Measurements from ENCODE around the gene SENP6. TPM values are rescaled to one million over a fixed set of nuclear protein-coding genes. Genes with fewer than 3 reads are reported as not detected.

SENP6 gene
- polyA plus RNA-seq, 1 donor (not counting 4 experiments of a cell fraction or from before 2014, with no cell fraction given) = 41.1 TPM

DNA sequence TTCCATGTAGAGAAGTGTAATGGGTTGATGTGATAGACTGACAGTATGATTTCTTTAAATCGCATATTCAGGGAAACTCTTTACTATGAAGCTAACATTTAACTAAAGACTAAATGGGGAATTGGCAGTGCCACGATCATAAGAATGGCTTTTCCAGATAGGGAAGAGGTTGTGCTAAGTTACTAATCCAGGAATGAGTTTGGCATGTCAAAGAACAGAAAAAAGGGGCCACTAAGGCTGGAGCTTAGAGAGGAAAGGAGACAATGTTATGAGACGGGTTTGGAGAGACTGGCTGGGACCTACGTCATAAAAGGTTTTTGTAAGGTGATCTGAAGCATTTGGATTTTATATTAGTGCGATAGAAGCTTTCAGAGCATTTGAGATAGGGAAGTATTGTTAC lies 40.6 kb downstream of the SENP6 start:
- H3K4me3 ChIP-seq (ENCODE audit: control insufficient read depth in 2 of 3, extremely low read depth in 1 of 3, insufficient read depth in 2 of 3, low read depth in 1 of 3, low read length in 3 of 3) = no peak overlapping the region
- dilution Hi-C loops (cut with MboI; ENCODE audit: extremely low pct_ligation_motif_present, low sequenced_read_pairs) = no loop called here
- H2AFZ ChIP-seq (ENCODE audit: control insufficient read depth, low read length) = no peak overlapping the region
- H3K9me1 ChIP-seq (ENCODE audit: control insufficient read depth, extremely low read depth, insufficient read depth, low read length) = no peaks in the 10 kb centered on the region
- peaks cover 5 to 7% of the 10 kb centered on the region in 2 experiments for H3K36me3 ChIP-seq (ENCODE audit: control insufficient read depth in 2 of 2, extremely low read depth in 1 of 2, insufficient read depth in 2 of 2, low read length in 2 of 2)
- H3K4me1 ChIP-seq (ENCODE audit: control insufficient read depth, extremely low read depth, insufficient read depth, low read length) = no peaks in the 10 kb centered on the region
- H3K27ac ChIP-seq (ENCODE audit: control insufficient read depth, insufficient read depth, low read length) = no peak overlapping the region
- no peak overlapping the region for H3K4me2 ChIP-seq (ENCODE audit: control insufficient read depth, extremely low read depth, insufficient read depth, low read depth, low read length)
- FAIRE-seq (no peak), DNase-seq (ENCODE audit: low read depth, low spot score) (no peak)
- no peak overlapping the region for H3K9ac ChIP-seq (ENCODE audit: control insufficient read depth, extremely low read depth, insufficient read depth, low read length)
- no peaks in the 10 kb centered on the region for H3K27me3 ChIP-seq (ENCODE audit: control insufficient read depth, extremely low read depth, insufficient read depth, low read length)
- H4K20me1 ChIP-seq (ENCODE audit: control insufficient read depth, extremely low read depth, insufficient read depth, low read length) = no peaks in the 10 kb centered on the region
- no peak for TF ChIP-seq CTCF (optimal IDR thresholded peaks at IDR 0.05 in 1 of 3, IDR thresholded peaks at IDR 0.05 in 1 of 3, conservative IDR thresholded peaks at IDR 0.05 in 1 of 3; ENCODE audit: extremely low read depth in 1 of 3, insufficient read depth in 2 of 3, low read length in 3 of 3)
- TF ChIP-seq EZH2 (IDR thresholded peaks at IDR 0.05; ENCODE audit: low read length) = no peak
- H3K79me2 ChIP-seq (ENCODE audit: control insufficient read depth, insufficient read depth, low read length) = no peaks in the 10 kb centered on the region
- no peaks in the 10 kb centered on the region for H3K9me3 ChIP-seq (ENCODE audit: control insufficient read depth, low read depth, low read length)

- FAIRE-seq = no peak
- H3K4me1 ChIP-seq (ENCODE audit: control insufficient read depth, extremely low read depth, insufficient read depth, low read length) = no peaks in the 10 kb centered on the region
- peaks cover 4 to 6% of the 10 kb centered on the region in 2 experiments for H3K36me3 ChIP-seq (ENCODE audit: control insufficient read depth in 2 of 2, extremely low read depth in 1 of 2, insufficient read depth in 2 of 2, low read length in 2 of 2)
- no peaks in the 10 kb centered on the region for H3K27me3 ChIP-seq (ENCODE audit: control insufficient read depth, extremely low read depth, insufficient read depth, low read length)
- no peaks in the 10 kb centered on the region for H3K9me1 ChIP-seq (ENCODE audit: control insufficient read depth, extremely low read depth, insufficient read depth, low read length)
- H2AFZ ChIP-seq (ENCODE audit: control insufficient read depth, low read length) = no peak overlapping the region
- H3K9ac ChIP-seq (ENCODE audit: control insufficient read depth, extremely low read depth, insufficient read depth, low read length) = no peak overlapping the region
- no peak overlapping the region for H3K4me3 ChIP-seq (ENCODE audit: control insufficient read depth in 2 of 3, extremely low read depth in 1 of 3, insufficient read depth in 2 of 3, low read depth in 1 of 3, low read length in 3 of 3)
- no peaks in the 10 kb centered on the region for H3K79me2 ChIP-seq (ENCODE audit: control insufficient read depth, insufficient read depth, low read length)
- dilution Hi-C loops (cut with MboI; ENCODE audit: extremely low pct_ligation_motif_present, low sequenced_read_pairs) = no loop called here
- H3K9me3 ChIP-seq (ENCODE audit: control insufficient read depth, low read depth, low read length) = no peaks in the 10 kb centered on the region
- no peak overlapping the region for H3K27ac ChIP-seq (ENCODE audit: control insufficient read depth, insufficient read depth, low read length)
- H4K20me1 ChIP-seq (ENCODE audit: control insufficient read depth, extremely low read depth, insufficient read depth, low read length) = no peaks in the 10 kb centered on the region
- no peak for DNase-seq (ENCODE audit: low read depth, low spot score)
- no peak overlapping the region for H3K4me2 ChIP-seq (ENCODE audit: control insufficient read depth, extremely low read depth, insufficient read depth, low read depth, low read length)
- TF ChIP-seq EZH2 (IDR thresholded peaks at IDR 0.05; ENCODE audit: low read length) (no peak), CTCF (optimal IDR thresholded peaks at IDR 0.05 in 1 of 3, IDR thresholded peaks at IDR 0.05 in 1 of 3, conservative IDR thresholded peaks at IDR 0.05 in 1 of 3; ENCODE audit: extremely low read depth in 1 of 3, insufficient read depth in 2 of 3, low read length in 3 of 3) (no peak)
Observed at GRCh38 chr6:75643173-75643572, 41.5 kb downstream of the SENP6 start.

Measured in keratinocyte (primary cell).